Endodermal cell (in vitro differentiated cells): Measurements from ENCODE around the gene PLEKHG3. TPM values are rescaled to one million over a fixed set of nuclear protein-coding genes. Genes with fewer than 3 reads are reported as not detected.

ENCODE experiments used
- DNase-seq: peaks from one replicate; pipeline ENCODE4 v3.0.0-alpha.2; 2017
- H3K27ac ChIP-seq: 2 replicates; pipeline ENCODE4 v1.5.1; 2013; ENCODE audit warnings: mild to moderate bottlenecking, low read depth, low read length, moderate library complexity
- H3K27me3 ChIP-seq: 2 replicates; pipeline ENCODE4 v1.6.1; 2013; ENCODE audit warnings: mild to moderate bottlenecking, low read length, moderate library complexity; ENCODE audit not compliant: insufficient read depth, control insufficient read depth, poor library complexity, severe bottlenecking
- H3K36me3 ChIP-seq: 2 replicates; pipeline ENCODE4 v1.7.0; 2013; ENCODE audit warnings: mild to moderate bottlenecking, low read length, moderate library complexity; ENCODE audit not compliant: control insufficient read depth, insufficient read depth
- H3K4me1 ChIP-seq: one replicate; pipeline ENCODE4 v1.7.0; 2013; ENCODE audit warnings: low read length; ENCODE audit not compliant: control insufficient read depth, insufficient read depth
- H3K4me3 ChIP-seq: 2 replicates; pipeline ENCODE4 v1.5.1; 2013; ENCODE audit warnings: mild to moderate bottlenecking, low read length, moderate library complexity
- H3K9ac ChIP-seq: 2 replicates; pipeline ENCODE4 v1.6.1; 2013; ENCODE audit warnings: mild to moderate bottlenecking, low read length, moderate library complexity; ENCODE audit not compliant: poor library complexity, severe bottlenecking; ENCODE audit errors: extremely low read depth
- H3K9me3 ChIP-seq: 2 replicates; pipeline ENCODE4 v1.6.1; 2013; ENCODE audit warnings: mild to moderate bottlenecking, low read length, moderate library complexity; ENCODE audit not compliant: control insufficient read depth
- H3K27ac Mint-ChIP-seq: 2 replicates; pipeline ENCODE4 v1.8.0; 2020; ENCODE audit warnings: mixed read lengths
- H3K27me3 Mint-ChIP-seq: 2 replicates; pipeline ENCODE4 v1.8.0; 2021; ENCODE audit warnings: mild to moderate bottlenecking, mixed read lengths; ENCODE audit not compliant: insufficient read depth
- H3K36me3 Mint-ChIP-seq: 2 replicates; pipeline ENCODE4 v1.8.0; 2020; ENCODE audit warnings: low read depth, mixed read lengths
- H3K4me1 Mint-ChIP-seq: 2 replicates; pipeline ENCODE4 v1.8.0; 2020; ENCODE audit warnings: mixed read lengths
- H3K4me3 Mint-ChIP-seq: 2 replicates; pipeline ENCODE4 v1.8.0; 2020; ENCODE audit warnings: mild to moderate bottlenecking, moderate library complexity, mixed read lengths
- H3K9me3 Mint-ChIP-seq: 2 replicates; pipeline ENCODE4 v1.8.0; 2020; ENCODE audit warnings: mild to moderate bottlenecking, mixed read lengths
- WGBS, 2 experiments: methylation state at CpG; one replicate each; pipeline versions ENCODE4 v1.1.5 to v1.1.7; 2013; ENCODE audit warnings: missing lambda C conversion rate in 2 of 2, mixed read lengths in 1 of 2; ENCODE audit not compliant: insufficient coverage in 1 of 2, insufficient read length in 1 of 2; 5-methylcytosine and 5-hydroxymethylcytosine counted together
- total RNA-seq, 2 donors: library from RNA; stranded (reverse); fragmentation: NEBNext Ultra II Directional in 1 of 2; extraction: Animal tissue kit (Norgen Biotek cat#: 25700) in 1 of 2; gene quantifications; 2 replicates in 1 of 2; 3 replicates in 1 of 2; pipeline ENCODE4 v1.2.1, GENCODE V29; 2021
- TF ChIP-seq, protein P1 (sequence below): fragments of 200-600 bp; sonication (generic); conservative IDR thresholded peaks from 2 replicates; pipeline ENCODE4 v1.5.0; 2021; ENCODE audit warnings: antibody characterized with exemption, mild to moderate bottlenecking

The PLEKHG3 gene
- total RNA-seq, 2 donors from 2014 or later, result 31.7 to 52.6 TPM

DNA sequence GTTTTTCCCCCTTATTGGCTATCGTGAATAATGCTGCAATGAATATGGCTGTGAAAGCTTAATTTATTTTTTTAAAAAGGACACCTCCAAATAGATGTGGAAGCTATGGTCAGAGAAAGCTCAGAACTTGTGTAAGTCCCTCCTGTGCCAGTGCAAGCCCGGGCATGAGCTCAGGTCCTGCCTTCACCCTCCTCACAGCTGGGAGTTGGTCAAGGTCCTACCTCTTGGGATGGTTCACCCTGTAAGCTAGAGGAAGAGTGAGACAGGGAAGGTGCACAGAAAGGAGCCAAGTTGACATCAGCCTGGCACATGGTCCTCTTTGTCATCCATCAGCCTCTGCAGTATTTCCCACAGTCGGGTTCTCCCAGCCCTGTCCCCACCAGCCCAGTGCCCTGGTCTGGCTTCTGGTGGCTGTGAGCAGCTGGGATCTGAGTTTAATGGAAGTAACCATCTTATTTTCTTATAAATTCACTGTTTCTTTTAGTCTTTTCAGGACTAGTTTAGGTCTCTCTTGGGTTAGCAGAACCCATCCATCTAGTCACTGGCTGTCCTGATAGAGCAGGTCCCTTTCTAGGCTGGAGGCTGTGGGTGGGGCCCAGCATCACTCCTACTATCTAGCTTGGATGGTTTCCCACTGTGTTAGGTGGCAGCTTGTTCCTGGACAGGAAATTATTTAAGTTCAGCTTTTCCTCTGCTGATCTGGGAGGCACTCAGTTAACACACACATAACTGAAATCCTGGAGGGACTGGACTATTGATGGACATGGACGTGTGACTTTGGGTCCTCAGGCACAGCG, 11.8 kb upstream of the PLEKHG3 start:
- Mint-ChIP-seq H3K27me3 (peaks cover 86% of the 10 kb centered on the region), H3K9me3 (no peaks in the 10 kb centered on the region), H3K4me3 (no peak overlapping the region), H3K36me3 (no peaks in the 10 kb centered on the region), H3K4me1 (peaks cover 17% of the 10 kb centered on the region), H3K27ac (no peak overlapping the region)
- H3K4me1 ChIP-seq, result peaks cover 5% of the 10 kb centered on the region
- peaks cover 45% of the 10 kb centered on the region for H3K27me3 ChIP-seq
- TF ChIP-seq, protein P1, sequence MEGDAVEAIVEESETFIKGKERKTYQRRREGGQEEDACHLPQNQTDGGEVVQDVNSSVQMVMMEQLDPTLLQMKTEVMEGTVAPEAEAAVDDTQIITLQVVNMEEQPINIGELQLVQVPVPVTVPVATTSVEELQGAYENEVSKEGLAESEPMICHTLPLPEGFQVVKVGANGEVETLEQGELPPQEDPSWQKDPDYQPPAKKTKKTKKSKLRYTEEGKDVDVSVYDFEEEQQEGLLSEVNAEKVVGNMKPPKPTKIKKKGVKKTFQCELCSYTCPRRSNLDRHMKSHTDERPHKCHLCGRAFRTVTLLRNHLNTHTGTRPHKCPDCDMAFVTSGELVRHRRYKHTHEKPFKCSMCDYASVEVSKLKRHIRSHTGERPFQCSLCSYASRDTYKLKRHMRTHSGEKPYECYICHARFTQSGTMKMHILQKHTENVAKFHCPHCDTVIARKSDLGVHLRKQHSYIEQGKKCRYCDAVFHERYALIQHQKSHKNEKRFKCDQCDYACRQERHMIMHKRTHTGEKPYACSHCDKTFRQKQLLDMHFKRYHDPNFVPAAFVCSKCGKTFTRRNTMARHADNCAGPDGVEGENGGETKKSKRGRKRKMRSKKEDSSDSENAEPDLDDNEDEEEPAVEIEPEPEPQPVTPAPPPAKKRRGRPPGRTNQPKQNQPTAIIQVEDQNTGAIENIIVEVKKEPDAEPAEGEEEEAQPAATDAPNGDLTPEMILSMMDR, result no peak
- no peak overlapping the region for H3K9ac ChIP-seq
- no peaks in the 10 kb centered on the region for H3K36me3 ChIP-seq
- 87 to 91% methylated on average over 2 to 5 of the region's 5 CpGs for WGBS, 2 experiments
- no peak overlapping the region for H3K27ac ChIP-seq
- no peak overlapping the region for H3K4me3 ChIP-seq
- peak; percentile 25 for DNase-seq
- no peaks in the 10 kb centered on the region for H3K9me3 ChIP-seq

DNA sequence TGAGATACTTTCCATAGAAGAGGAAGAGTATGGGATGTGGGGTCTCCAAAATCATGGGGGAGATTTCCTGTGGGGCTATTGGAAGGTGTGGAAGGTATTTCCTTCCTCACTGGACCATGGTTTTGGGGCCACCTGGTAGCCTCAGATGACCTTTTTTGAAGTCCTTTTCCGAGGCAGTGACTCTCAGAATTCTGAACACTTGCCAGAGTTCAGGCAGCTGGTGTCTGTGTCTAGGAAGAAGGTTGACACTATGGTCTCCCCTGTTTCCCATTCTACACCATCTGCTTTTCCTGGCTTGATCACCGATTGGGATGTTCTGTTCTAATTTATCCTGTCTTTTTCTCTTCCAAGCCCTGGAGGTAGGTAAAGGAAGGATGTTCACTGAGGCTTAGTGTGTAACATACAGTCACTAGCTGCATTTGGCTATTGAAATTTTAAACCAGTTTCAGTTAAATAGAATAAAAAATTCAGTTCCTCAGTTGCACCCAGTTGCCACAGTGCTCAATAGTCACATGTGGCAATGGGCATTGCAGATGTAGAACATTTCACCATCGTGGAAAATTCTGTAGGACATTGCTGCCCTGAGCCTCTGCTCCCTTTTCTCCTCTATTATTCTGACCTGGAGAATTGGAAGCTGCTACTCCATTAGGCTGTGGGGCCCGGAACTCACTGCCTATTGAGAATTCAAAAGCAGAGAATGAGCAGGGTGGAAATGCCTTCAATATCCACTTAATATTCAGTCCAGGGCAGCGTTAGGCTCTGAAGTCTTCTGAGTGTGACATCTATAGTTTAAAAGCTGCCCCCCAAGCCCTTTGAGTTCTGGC, 11.0 kb upstream of the PLEKHG3 start:
- Histone ChIP-seq H3K27me3 (peaks cover 37% of the 10 kb centered on the region), H3K27ac (no peak overlapping the region), H3K36me3 (no peaks in the 10 kb centered on the region), H3K4me3 (no peak overlapping the region), H3K4me1 (peaks cover 5% of the 10 kb centered on the region), H3K9ac (no peak overlapping the region), H3K9me3 (no peaks in the 10 kb centered on the region)
- Mint-ChIP-seq H3K4me1 (peaks cover 18% of the 10 kb centered on the region), H3K36me3 (no peaks in the 10 kb centered on the region), H3K27me3 (peaks cover 84% of the 10 kb centered on the region), H3K27ac (no peak overlapping the region), H3K9me3 (no peaks in the 10 kb centered on the region), H3K4me3 (no peak overlapping the region)
- TF ChIP-seq, protein P1, result no peak
- peak; percentile 24 for DNase-seq
- 91 to 93% methylated on average over 2 to 5 of the region's 5 CpGs for WGBS, 2 experiments

DNA sequence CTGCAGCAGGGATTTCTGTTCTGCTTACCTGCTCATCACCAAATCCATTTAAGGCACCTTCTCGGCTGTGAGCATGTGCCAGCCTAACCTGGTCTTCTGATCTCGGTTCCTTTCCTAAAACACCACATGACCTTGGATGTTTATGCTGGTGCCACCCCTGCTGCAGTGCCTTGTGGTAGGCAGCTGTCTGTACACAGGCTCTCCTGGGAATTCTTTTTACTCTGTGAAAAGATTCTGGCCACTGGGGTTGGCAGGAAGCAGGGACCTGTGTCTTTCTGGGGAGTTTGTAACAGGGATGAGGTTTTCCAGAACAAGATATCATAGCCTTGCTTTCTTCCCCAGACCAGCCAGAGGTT, 10.4 kb upstream of the PLEKHG3 start:
- H3K9me3 Mint-ChIP-seq, result no peaks in the 10 kb centered on the region
- peak; percentile 36 for DNase-seq
- no peak overlapping the region for H3K4me3 Mint-ChIP-seq
- no peak overlapping the region for H3K9ac ChIP-seq
- H3K36me3 Mint-ChIP-seq, result no peaks in the 10 kb centered on the region
- peaks cover 4% of the 10 kb centered on the region for H3K4me1 ChIP-seq
- H3K4me1 Mint-ChIP-seq, result peaks cover 18% of the 10 kb centered on the region
- H3K27me3 ChIP-seq, result peaks cover 31% of the 10 kb centered on the region
- H3K9me3 ChIP-seq, result no peaks in the 10 kb centered on the region
- H3K27ac Mint-ChIP-seq, result no peak overlapping the region
- H3K27ac ChIP-seq, result no peak overlapping the region
- H3K4me3 ChIP-seq, result no peak overlapping the region
- peaks cover 80% of the 10 kb centered on the region for H3K27me3 Mint-ChIP-seq
- H3K36me3 ChIP-seq, result no peaks in the 10 kb centered on the region
- 88 to 100% methylated on average over 2 of the region's 2 CpGs for WGBS, 2 experiments
- TF ChIP-seq, protein P1, result no peak
